AG04450 (cell line): ENCODE results near the gene PSD. TPM values are rescaled to one million over a fixed set of nuclear protein-coding genes. Genes with fewer than 3 reads are reported as not detected.

ENCODE experiments used
- CTCF ChIA-PET: fragments of 300-600, 350-600 bp; formaldehyde crosslinking; extraction: SDS; loops from one replicate; lab custom pipeline; 2022; ENCODE audit warnings: antibody characterized with exemption, inconsistent platforms; lab: Charles Lee
- POLR2A ChIA-PET: fragments of 350-600 bp; formaldehyde crosslinking; extraction: SDS; loops from one replicate; lab custom pipeline; 2021; ENCODE audit warnings: antibody characterized with exemption, inconsistent platforms; lab: Yijun Ruan, JAX
- DNase-seq: peaks from one replicate; pipeline ENCODE4 v3.0.0-alpha.2; 2011; ENCODE audit warnings: low read depth, low spot score
- H3K27ac ChIP-seq: one replicate; pipeline ENCODE4 v1.5.1; 2012; ENCODE audit warnings: low read depth, low read length, control low read depth
- H3K27me3 ChIP-seq: one replicate; pipeline ENCODE4 v1.6.0; 2012; ENCODE audit warnings: low read length; ENCODE audit not compliant: control insufficient read depth, insufficient read depth
- H3K4me3 ChIP-seq: 2 replicates; pipeline ENCODE4 v1.5.1; 2011; ENCODE audit warnings: mild to moderate bottlenecking, low read depth, low read length, control low read depth
- H3K9me3 ChIP-seq: 2 replicates; pipeline ENCODE4 v1.5.1; 2012; ENCODE audit warnings: low read length; ENCODE audit not compliant: control insufficient read depth, insufficient read depth
- CTCF ChIP-seq: IDR thresholded peaks from 2 replicates; pipeline ENCODE4 v1.5.1; 2011; ENCODE audit warnings: low read depth, low read length, control low read depth, inconsistent platforms
- polyA plus RNA-seq: library from polyadenylated mRNA; depleted of rRNA; stranded (reverse); fragments of >200 nt; gene quantifications from 2 replicates; pipeline ENCODE4 v1.2.3, GENCODE V29; 2011

Gene PSD
- polyA plus RNA-seq, 1 experiment, result 5.5 TPM

DNA sequence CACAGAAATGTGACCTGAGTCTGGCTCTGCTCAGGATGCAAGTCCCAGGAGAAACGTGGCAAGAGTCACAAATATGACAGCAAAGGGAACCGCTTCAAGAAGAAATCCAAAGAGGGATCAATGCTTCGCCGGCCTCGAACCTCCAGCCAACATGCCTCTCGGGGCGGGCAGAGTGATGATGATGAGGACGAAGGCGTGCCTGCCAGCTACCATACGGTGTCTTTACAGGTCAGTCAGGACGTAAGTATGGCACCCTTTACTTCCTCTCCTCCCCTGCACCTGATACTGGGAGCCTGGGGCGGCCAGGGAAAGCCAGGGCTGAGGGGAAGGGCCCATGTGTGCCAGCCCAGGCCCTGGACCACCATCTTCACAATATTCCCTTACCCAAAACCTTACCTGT is 41.7 kb downstream of the PSD start:
- CTCF ChIA-PET, result no interaction called here
- POLR2A ChIA-PET, result interaction anchor here (0.6 kb wide), 1 partner anchor 116 kb away, joined by 9 read pairs; no protein-coding TSS in a partner anchor

GRCh38 chr10:102375867-102376266 is 42.7 kb downstream of the PSD start:
- no peak for TF ChIP-seq CTCF
- H3K27ac ChIP-seq, result no peak overlapping the region
- H3K27me3 ChIP-seq, result no peaks in the 10 kb centered on the region
- DNase-seq, result no peak
- no peak overlapping the region for H3K4me3 ChIP-seq
- CTCF ChIA-PET, result no interaction called here
- H3K9me3 ChIP-seq, result peaks cover under 1% of the 10 kb centered on the region; the same call in 1 of the 2 replicates
- POLR2A ChIA-PET, result no interaction called here

More for the DNA sequence above, 41.7 kb downstream of the PSD start:
- no peak for TF ChIP-seq CTCF
- DNase-seq, result no peak
- no peaks in the 10 kb centered on the region; the same call in 1 of the 2 replicates for H3K9me3 ChIP-seq
- H3K27me3 ChIP-seq, result no peaks in the 10 kb centered on the region
- H3K27ac ChIP-seq, result no peak overlapping the region
- H3K4me3 ChIP-seq, result no peak overlapping the region

DNA sequence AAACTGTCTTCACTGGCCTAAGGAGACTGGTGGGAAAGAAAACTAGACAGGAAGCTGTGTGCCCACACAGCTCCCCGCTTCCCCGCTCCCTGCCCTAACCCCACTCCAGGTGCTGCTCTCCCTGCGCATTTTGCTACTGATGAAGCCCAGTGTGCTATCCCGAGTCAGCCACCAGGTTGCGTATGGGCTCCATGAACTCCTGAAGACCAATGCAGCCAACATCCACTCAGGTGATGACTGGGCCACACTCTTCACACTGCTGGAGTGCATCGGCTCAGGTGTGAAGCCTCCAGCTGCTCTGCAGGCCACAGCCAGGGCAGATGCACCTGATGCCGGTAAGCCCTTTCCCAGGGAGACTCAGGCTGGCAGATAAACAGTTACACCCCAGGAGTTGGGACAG is 43.3 kb downstream of the PSD start:
- no peak for DNase-seq
- CTCF ChIA-PET, result interaction anchor here (0.7 kb wide), 1 partner anchor 22 kb away, joined by 4 read pairs; no protein-coding TSS in a partner anchor

GRCh38 chr10:102371295-102371694 is 47.3 kb downstream of the PSD start:
- DNase-seq, result no peak
- Histone ChIP-seq H3K9me3 (peaks cover 4% of the 10 kb centered on the region; the same call in 1 of the 2 replicates), H3K27me3 (no peaks in the 10 kb centered on the region), H3K4me3 (no peak overlapping the region), H3K27ac (no peak overlapping the region)
- no peak for TF ChIP-seq CTCF
- ChIA-PET POLR2A (no interaction called here), CTCF (interaction anchor here (1.2 to 1.6 kb wide), 2 partner anchors 19 to 140 kb away, joined by 3 to 7 read pairs; no protein-coding TSS in a partner anchor)

More for the DNA sequence above, 43.3 kb downstream of the PSD start:
- POLR2A ChIA-PET, result no interaction called here
- H3K27me3 ChIP-seq, result no peaks in the 10 kb centered on the region
- no peak overlapping the region for H3K4me3 ChIP-seq
- TF ChIP-seq CTCF, result no peak
- no peak overlapping the region for H3K27ac ChIP-seq
- peaks cover 4% of the 10 kb centered on the region; the same call in 1 of the 2 replicates for H3K9me3 ChIP-seq

DNA sequence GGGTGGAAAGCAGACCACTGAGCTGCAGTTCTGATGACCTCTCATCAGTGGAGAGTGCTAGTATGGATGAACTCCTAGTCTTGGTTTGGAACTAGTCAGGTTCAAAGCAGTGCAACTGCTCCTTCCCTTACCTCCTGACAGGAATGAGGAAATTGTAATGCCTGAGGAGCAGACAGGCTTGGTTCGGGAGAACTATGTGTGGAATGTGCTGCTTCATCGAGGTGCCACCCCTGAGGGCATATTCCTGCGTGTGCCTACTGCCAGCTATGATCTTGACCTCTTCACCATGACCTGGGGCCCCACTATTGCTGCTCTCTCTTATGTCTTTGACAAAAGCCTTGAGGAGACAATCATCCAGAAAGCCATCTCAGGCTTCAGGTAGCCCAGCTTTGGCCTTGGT is 50.5 kb downstream of the PSD start:
- ChIA-PET CTCF (interaction anchor here (1.9 kb wide), 1 partner anchor 16 kb away, joined by 15 read pairs; no protein-coding TSS in a partner anchor), POLR2A (interaction anchor here (0.6 kb wide), 1 partner anchor 177 kb away, joined by 5 read pairs; no protein-coding TSS in a partner anchor)
- H3K27ac ChIP-seq, result no peak overlapping the region

More for the DNA sequence above, 50.5 kb downstream of the PSD start:
- no peak for DNase-seq
- peaks cover 4% of the 10 kb centered on the region; the same call in 1 of the 2 replicates for H3K9me3 ChIP-seq
- no peak for TF ChIP-seq CTCF
- no peak overlapping the region for H3K4me3 ChIP-seq
- no peaks in the 10 kb centered on the region for H3K27me3 ChIP-seq
